NCI-H510A (cell line): ENCODE results near the gene FN1.

Experiments used
- DNase-seq: peaks from one replicate; lab custom pipeline; 2025; lab: John Stamatoyannopoulos, UW

The FN1 gene

GRCh38 chr2:215407061-215407460 is 28.8 kb downstream of the FN1 start:
- no peak for DNase-seq

- DNase-seq, result no peak
These were observed 29.9 kb downstream of the FN1 start for GRCh38 chr2:215405722-215406581.

- no peak for DNase-seq
These were observed 31.4 kb downstream of the FN1 start for GRCh38 chr2:215404348-215405012.

- no peak for DNase-seq
These were observed 32.2 kb downstream of the FN1 start for GRCh38 chr2:215403441-215404347.

GRCh38 chr2:215401896-215402379 is 33.9 kb downstream of the FN1 start:
- no peak for DNase-seq

GRCh38 chr2:215399067-215399716 is 36.7 kb downstream of the FN1 start:
- no peak for DNase-seq

- DNase-seq, result no peak
These were observed 38.1 kb downstream of the FN1 start for GRCh38 chr2:215397632-215398341.

- DNase-seq, result no peak
These were observed 39.1 kb downstream of the FN1 start for GRCh38 chr2:215396595-215397313.

- no peak for DNase-seq
These were observed 40.0 kb downstream of the FN1 start for GRCh38 chr2:215395687-215396460.

GRCh38 chr2:215394102-215394805 is 41.6 kb downstream of the FN1 start:
- DNase-seq, result no peak

- DNase-seq, result no peak
These were observed 43.1 kb downstream of the FN1 start for GRCh38 chr2:215392687-215393270.

GRCh38 chr2:215392164-215392563 is 43.7 kb downstream of the FN1 start:
- DNase-seq, result no peak

GRCh38 chr2:215391531-215391930 is 44.3 kb downstream of the FN1 start:
- no peak for DNase-seq

GRCh38 chr2:215390550-215390913 is 45.3 kb downstream of the FN1 start:
- DNase-seq, result no peak

- no peak for DNase-seq
These were observed 47.7 kb downstream of the FN1 start for GRCh38 chr2:215388002-215388728.

GRCh38 chr2:215386566-215386965 is 49.3 kb downstream of the FN1 start:
- no peak for DNase-seq

- DNase-seq, result no peak
These were observed 51.2 kb downstream of the FN1 start for GRCh38 chr2:215384710-215385109.
